ENCODE measurements around the gene DDX42.

The DDX42 gene

GRCh38 chr17:63835167-63835720, 61.3 kb downstream of the DDX42 start:
- H3K27ac ChIP-seq (ENCODE audit: low read length): no peak overlapping the region
- H3K9ac ChIP-seq (ENCODE audit: low read depth, low read length): no peak overlapping the region
- peaks cover 19% of the 10 kb centered on the region for H3K4me1 ChIP-seq (ENCODE audit: insufficient read depth, low read length)
- no peak overlapping the region for H2AFZ ChIP-seq (ENCODE audit: low read depth, low read length)
- H3K27me3 ChIP-seq (ENCODE audit: insufficient read depth, low read length, poor library complexity): no peaks in the 10 kb centered on the region
- H3K4me2 ChIP-seq (ENCODE audit: insufficient read depth, low read length): no peak overlapping the region
- peaks cover 46% of the 10 kb centered on the region for H4K20me1 ChIP-seq (ENCODE audit: insufficient read depth, low read length)
- H3K79me2 ChIP-seq (ENCODE audit: insufficient read depth, low read length): peaks cover 47% of the 10 kb centered on the region
- DNase-seq (no peak), ATAC-seq (ENCODE audit: insufficient read depth, low read depth) (no peak)
- TF ChIP-seq EZH2 (IDR thresholded peaks at IDR 0.05; ENCODE audit: borderline replicate concordance, low read depth, low read length, severe bottlenecking): no peak
- no peak for TF ChIP-seq CTCF (IDR thresholded peaks at IDR 0.05; ENCODE audit: borderline replicate concordance, extremely low read depth, low read length, poor library complexity, severe bottlenecking)
- H3K9me3 ChIP-seq (ENCODE audit: insufficient read depth, low read length, severe bottlenecking): no peaks in the 10 kb centered on the region
- no peak overlapping the region for H3K4me3 ChIP-seq (ENCODE audit: low read depth in 1 of 2, low read length in 2 of 2)
- peaks cover 86% of the 10 kb centered on the region for H3K36me3 ChIP-seq (ENCODE audit: insufficient read depth, low read length)

- Histone ChIP-seq H3K79me2 (ENCODE audit: insufficient read depth, low read length) (peaks cover 57% of the 10 kb centered on the region), H3K4me1 (ENCODE audit: insufficient read depth, low read length) (peaks cover 27% of the 10 kb centered on the region), H4K20me1 (ENCODE audit: insufficient read depth, low read length) (peaks cover 60% of the 10 kb centered on the region), H3K36me3 (ENCODE audit: insufficient read depth, low read length) (peaks cover 77% of the 10 kb centered on the region), H3K4me2 (ENCODE audit: insufficient read depth, low read length) (no peak overlapping the region), H3K4me3 (ENCODE audit: low read depth in 1 of 2, low read length in 2 of 2) (no peak overlapping the region), H3K9ac (ENCODE audit: low read depth, low read length) (no peak overlapping the region), H2AFZ (ENCODE audit: low read depth, low read length) (no peak overlapping the region), H3K9me3 (ENCODE audit: insufficient read depth, low read length, severe bottlenecking) (no peaks in the 10 kb centered on the region), H3K27ac (ENCODE audit: low read length) (no peak overlapping the region), H3K27me3 (ENCODE audit: insufficient read depth, low read length, poor library complexity) (no peaks in the 10 kb centered on the region)
- DNase-seq (no peak), ATAC-seq (ENCODE audit: insufficient read depth, low read depth) (no peak)
- TF ChIP-seq CTCF (IDR thresholded peaks at IDR 0.05; ENCODE audit: borderline replicate concordance, extremely low read depth, low read length, poor library complexity, severe bottlenecking) (no peak), EZH2 (IDR thresholded peaks at IDR 0.05; ENCODE audit: borderline replicate concordance, low read depth, low read length, severe bottlenecking) (no peak)
Observed at GRCh38 chr17:63836811-63837210, 62.8 kb downstream of the DDX42 start.

- Histone ChIP-seq H3K4me2 (ENCODE audit: insufficient read depth, low read length) (0 out of 2 replicates have a peak overlapping the region, but pooled peaks have one; percentile 12), H3K27ac (ENCODE audit: low read length) (peak overlapping the region; percentile 23; the same call in 1 of the 2 replicates), H3K9me3 (ENCODE audit: insufficient read depth, low read length, severe bottlenecking) (no peaks in the 10 kb centered on the region), H3K9ac (ENCODE audit: low read depth, low read length) (no peak overlapping the region), H3K79me2 (ENCODE audit: insufficient read depth, low read length) (peaks cover 64% of the 10 kb centered on the region), H3K36me3 (ENCODE audit: insufficient read depth, low read length) (peaks cover 70% of the 10 kb centered on the region), H3K4me3 (ENCODE audit: low read depth in 1 of 2, low read length in 2 of 2) (no peak overlapping the region), H3K4me1 (ENCODE audit: insufficient read depth, low read length) (peaks cover 27% of the 10 kb centered on the region), H4K20me1 (ENCODE audit: insufficient read depth, low read length) (peaks cover 64% of the 10 kb centered on the region), H2AFZ (ENCODE audit: low read depth, low read length) (no peak overlapping the region), H3K27me3 (ENCODE audit: insufficient read depth, low read length, poor library complexity) (no peaks in the 10 kb centered on the region)
- no peak for TF ChIP-seq CTCF (IDR thresholded peaks at IDR 0.05; ENCODE audit: borderline replicate concordance, extremely low read depth, low read length, poor library complexity, severe bottlenecking)
- no peak for TF ChIP-seq EZH2 (IDR thresholded peaks at IDR 0.05; ENCODE audit: borderline replicate concordance, low read depth, low read length, severe bottlenecking)
- DNase-seq (no peak), ATAC-seq (ENCODE audit: insufficient read depth, low read depth) (no peak)
Observed at GRCh38 chr17:63837480-63837879, 63.5 kb downstream of the DDX42 start.

Measured in DND-41 (cell line).